ENCODE data around the gene HNRNPR. TPM values are rescaled to one million over a fixed set of nuclear protein-coding genes. Genes with fewer than 3 reads are reported as not detected.

HNRNPR gene
- total and polyA plus RNA-seq, 2 donors (not counting 1 experiment from before 2014, with no cell fraction given), result 52.2 to 132 TPM

GRCh38 chr1:23290836-23291565 lies 53.1 kb downstream of the HNRNPR start:
- Histone ChIP-seq H3K9ac (ENCODE audit: low read length) (no peak overlapping the region), H3K4me3 (ENCODE audit: control extremely low read depth in 1 of 5, extremely low read depth in 1 of 5, insufficient read depth in 1 of 5, low read depth in 2 of 5, low read length in 4 of 5) (no peak overlapping the region), H3K27me3 (replicated peaks in 1 of 4; ENCODE audit: control extremely low read depth in 1 of 4, control insufficient read depth in 3 of 4, insufficient read depth in 4 of 4, low read length in 3 of 4) (no peaks in the 10 kb centered on the region), H2AFZ (ENCODE audit: insufficient read depth, low read depth, low read length, poor library complexity, severe bottlenecking) (no peak overlapping the region), H4K20me1 (ENCODE audit: control insufficient read depth, insufficient read depth, low read length, poor library complexity, severe bottlenecking) (no peaks in the 10 kb centered on the region), H3K36me3 (replicated peaks in 1 of 2; ENCODE audit: control extremely low read depth in 1 of 2, control insufficient read depth in 1 of 2, extremely low read depth in 1 of 2, insufficient read depth in 2 of 2, low read length in 1 of 2) (peaks cover 0 to 6% of the 10 kb centered on the region in 2 experiments), H3K79me2 (ENCODE audit: control insufficient read depth, insufficient read depth, low read length) (no peaks in the 10 kb centered on the region), H3K9me3 (ENCODE audit: control extremely low read depth in 1 of 3, control insufficient read depth in 2 of 3, insufficient read depth in 1 of 3, low read length in 2 of 3) (no peaks in the 10 kb centered on the region), H3K27ac (ENCODE audit: low read length in 2 of 2) (no peak overlapping the region), H3K4me1 (ENCODE audit: control insufficient read depth in 2 of 2, insufficient read depth in 2 of 2, low read length in 2 of 2) (no peaks in the 10 kb centered on the region), H3K4me2 (replicated peaks; ENCODE audit: low read depth, low read length, poor library complexity, severe bottlenecking) (no peak overlapping the region)
- no peak for DNase-seq
- intact Hi-C loops (cut with micrococcal nuclease), result no loop called here
- H3K27me3 Mint-ChIP-seq, result no peaks in the 10 kb centered on the region
- no peaks in the 10 kb centered on the region for H3K9me3 Mint-ChIP-seq (ENCODE audit: insufficient read depth)
- ChIA-PET CTCF (no interaction called here), POLR2A (no interaction called here)
- WGBS (ENCODE audit: insufficient coverage), result 96% methylated on average over 3 of the region's 9 CpGs
- TF ChIP-seq CTCF (IDR thresholded peaks at IDR 0.05), result no peak
- TF ChIP-seq EZH2 (IDR thresholded peaks at IDR 0.05; ENCODE audit: borderline replicate concordance, insufficient read depth, low read depth, low read length, poor library complexity, severe bottlenecking), result no peak
- H3K4me1 Mint-ChIP-seq, result peaks cover 3% of the 10 kb centered on the region
- no peak for ATAC-seq (ENCODE audit: low read depth)
- H3K27ac Mint-ChIP-seq, result no peak overlapping the region
- no peak overlapping the region for H3K4me3 Mint-ChIP-seq

GRCh38 chr1:23288671-23289070 lies 55.4 kb downstream of the HNRNPR start:
- H3K4me2 ChIP-seq (replicated peaks; ENCODE audit: low read depth, low read length, poor library complexity, severe bottlenecking), result no peak overlapping the region
- no peaks in the 10 kb centered on the region for H3K9me3 Mint-ChIP-seq (ENCODE audit: insufficient read depth)

More at GRCh38 chr1:23288671-23289070, 55.4 kb downstream of the HNRNPR start:
- Mint-ChIP-seq H3K4me3 (no peak overlapping the region), H3K4me1 (peaks cover 3% of the 10 kb centered on the region), H3K27ac (no peak overlapping the region), H3K27me3 (no peaks in the 10 kb centered on the region)
- no peak overlapping the region for H3K4me3 ChIP-seq (ENCODE audit: control extremely low read depth in 1 of 5, extremely low read depth in 1 of 5, insufficient read depth in 1 of 5, low read depth in 2 of 5, low read length in 4 of 5)
- no peaks in the 10 kb centered on the region for H3K4me1 ChIP-seq (ENCODE audit: control insufficient read depth in 2 of 2, insufficient read depth in 2 of 2, low read length in 2 of 2)
- H3K27me3 ChIP-seq (replicated peaks in 1 of 4; ENCODE audit: control extremely low read depth in 1 of 4, control insufficient read depth in 3 of 4, insufficient read depth in 4 of 4, low read length in 3 of 4), result no peaks in the 10 kb centered on the region
- H3K36me3 ChIP-seq (replicated peaks in 1 of 2; ENCODE audit: control extremely low read depth in 1 of 2, control insufficient read depth in 1 of 2, extremely low read depth in 1 of 2, insufficient read depth in 2 of 2, low read length in 1 of 2), result peaks cover 0 to 6% of the 10 kb centered on the region in 2 experiments
- ATAC-seq (ENCODE audit: low read depth) (no peak), DNase-seq (no peak)
- TF ChIP-seq CTCF (IDR thresholded peaks at IDR 0.05), result no peak
- TF ChIP-seq EZH2 (IDR thresholded peaks at IDR 0.05; ENCODE audit: borderline replicate concordance, insufficient read depth, low read depth, low read length, poor library complexity, severe bottlenecking), result no peak
- H4K20me1 ChIP-seq (ENCODE audit: control insufficient read depth, insufficient read depth, low read length, poor library complexity, severe bottlenecking), result no peaks in the 10 kb centered on the region
- CTCF ChIA-PET, result interaction anchor here (0.6 kb wide), 1 partner anchor 1419 kb away, joined by 3 read pairs; no protein-coding TSS in a partner anchor
- no CpG with 5 or more reads among the region's 3 CpGs for WGBS (ENCODE audit: insufficient coverage)
- H3K79me2 ChIP-seq (ENCODE audit: control insufficient read depth, insufficient read depth, low read length), result no peaks in the 10 kb centered on the region
- H2AFZ ChIP-seq (ENCODE audit: insufficient read depth, low read depth, low read length, poor library complexity, severe bottlenecking), result no peak overlapping the region
- H3K27ac ChIP-seq (ENCODE audit: low read length in 2 of 2), result no peak overlapping the region
- H3K9me3 ChIP-seq (ENCODE audit: control extremely low read depth in 1 of 3, control insufficient read depth in 2 of 3, insufficient read depth in 1 of 3, low read length in 2 of 3), result no peaks in the 10 kb centered on the region
- POLR2A ChIA-PET, result no interaction called here
- intact Hi-C loops (cut with micrococcal nuclease), result loop anchor here (10.0 kb wide), 1 partner anchor 194 kb away; no protein-coding TSS in a partner anchor
- H3K9ac ChIP-seq (ENCODE audit: low read length), result no peak overlapping the region

All from B cell (primary cell).